ENCODE results near the gene CYP24A1. TPM values are rescaled to one million over a fixed set of nuclear protein-coding genes. Genes with fewer than 3 reads are reported as not detected.

The CYP24A1 gene
- total and polyA plus RNA-seq, 9 donors: 0.15 to 3.7 TPM; not detected in 7

GRCh38 chr20:54118220-54119001, 55.4 kb downstream of the CYP24A1 start:
- DNase-seq: no peak
- no peaks in the 10 kb centered on the region for H3K9me3 ChIP-seq
- WGBS, 3 donors: 78 to 81% (median 78%) methylated on average over 9 of the region's 9 CpGs
- no peak overlapping the region for H3K4me3 ChIP-seq
- intact Hi-C loops (cut with DNase I): no loop called here
- no peaks in the 10 kb centered on the region for H3K27me3 ChIP-seq
- TF ChIP-seq EP300 (IDR thresholded peaks at IDR 0.05): no peak
- TF ChIP-seq POLR2A (IDR thresholded peaks at IDR 0.05): no peak
- TF ChIP-seq CTCF (IDR thresholded peaks at IDR 0.05): no peak
- no peaks in the 10 kb centered on the region for H3K4me1 ChIP-seq (ENCODE audit: insufficient read depth)
- H3K36me3 ChIP-seq: no peaks in the 10 kb centered on the region
- no peak overlapping the region for H3K27ac ChIP-seq

- intact Hi-C loops (cut with DNase I): no loop called here
- no peaks in the 10 kb centered on the region for H3K4me1 ChIP-seq (ENCODE audit: insufficient read depth)
- no peaks in the 10 kb centered on the region for H3K27me3 ChIP-seq
- no peak overlapping the region for H3K4me3 ChIP-seq
- WGBS, 3 donors: 89 to 99% (median 96%) methylated on average over 4 of the region's 4 CpGs
- H3K27ac ChIP-seq: no peak overlapping the region
- H3K9me3 ChIP-seq: no peaks in the 10 kb centered on the region
- no peak for TF ChIP-seq CTCF (IDR thresholded peaks at IDR 0.05)
- TF ChIP-seq POLR2A (IDR thresholded peaks at IDR 0.05): no peak
- TF ChIP-seq EP300 (IDR thresholded peaks at IDR 0.05): no peak
- H3K36me3 ChIP-seq: no peaks in the 10 kb centered on the region
- DNase-seq: no peak
Observed at GRCh38 chr20:54116550-54117235, 57.1 kb downstream of the CYP24A1 start.

DNA sequence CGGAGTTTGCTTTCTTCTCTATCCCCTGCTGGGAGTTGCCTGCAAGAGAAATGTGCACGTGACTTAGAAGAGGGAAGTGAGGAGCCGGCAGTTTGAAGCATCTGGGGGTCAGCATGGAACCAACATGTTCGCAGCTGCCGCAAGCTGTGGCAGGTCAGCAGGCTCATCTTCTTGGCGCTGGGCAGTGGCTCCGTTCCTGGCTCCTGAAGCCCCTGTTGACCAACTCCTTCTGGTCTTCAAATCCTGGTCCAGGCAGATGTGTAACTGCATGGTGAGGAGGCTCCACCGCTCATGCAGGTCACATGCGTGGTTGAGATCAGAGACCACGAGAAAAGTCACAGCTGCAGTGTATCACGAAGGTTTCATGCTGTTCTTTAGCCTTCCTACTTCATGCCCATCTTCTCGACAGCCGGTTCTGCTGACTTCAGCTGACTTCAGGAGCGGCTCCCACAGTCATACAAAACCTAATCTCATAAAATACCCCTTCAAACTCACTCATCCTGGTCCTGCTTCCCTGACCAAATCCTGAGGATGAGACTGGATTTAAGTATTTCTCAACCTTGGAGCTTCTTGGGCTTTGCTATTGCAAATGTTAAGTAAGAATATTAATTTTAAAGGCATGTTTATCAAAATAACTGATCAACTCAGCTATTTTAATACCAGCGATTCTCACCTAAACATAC, 58.5 kb downstream of the CYP24A1 start:
- H3K27ac ChIP-seq: no peak overlapping the region
- WGBS, 3 donors: 70 to 71% (median 70%) methylated on average over 15 of the region's 15 CpGs
- no peaks in the 10 kb centered on the region for H3K27me3 ChIP-seq
- H3K9me3 ChIP-seq: peaks cover 0 to 3% of the 10 kb centered on the region in 2 donors
- intact Hi-C loops (cut with DNase I): no loop called here
- H3K4me3 ChIP-seq: no peak overlapping the region
- H3K4me1 ChIP-seq (ENCODE audit: insufficient read depth): no peaks in the 10 kb centered on the region
- DNase-seq: no peak
- no peak for TF ChIP-seq CTCF (IDR thresholded peaks at IDR 0.05)
- H3K36me3 ChIP-seq: no peaks in the 10 kb centered on the region

DNA sequence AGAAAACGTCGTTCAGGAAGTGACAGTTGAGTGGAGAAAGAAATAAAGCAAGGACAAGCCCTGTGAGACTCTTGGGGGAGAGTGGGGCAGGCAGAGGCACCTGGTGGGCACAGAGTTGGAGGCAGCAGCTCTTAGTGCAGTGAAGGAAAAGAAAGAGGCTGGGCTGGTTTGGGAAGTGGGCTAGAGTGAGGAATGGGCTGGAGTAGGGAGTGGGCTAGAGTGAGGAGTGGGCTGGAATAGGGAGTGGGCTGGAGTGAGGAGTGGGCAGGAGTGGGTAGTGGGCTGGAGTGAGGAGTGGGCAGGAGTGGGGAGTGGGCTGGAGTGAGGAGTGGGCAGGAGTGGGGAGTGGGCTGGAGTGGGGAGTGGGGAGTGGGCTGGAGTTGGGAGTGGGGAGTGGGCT, 59.7 kb downstream of the CYP24A1 start:
- H3K4me1 ChIP-seq (ENCODE audit: insufficient read depth): no peaks in the 10 kb centered on the region
- peaks cover 0 to 3% of the 10 kb centered on the region in 2 donors for H3K9me3 ChIP-seq
- H3K27me3 ChIP-seq: no peaks in the 10 kb centered on the region
- WGBS, 3 donors: 66 to 76% (median 70%) methylated on average over 2 of the region's 2 CpGs
- no peak for DNase-seq
- H3K4me3 ChIP-seq: no peak overlapping the region
- TF ChIP-seq EP300 (IDR thresholded peaks at IDR 0.05) (no peak), POLR2A (IDR thresholded peaks at IDR 0.05) (no peak), CTCF (IDR thresholded peaks at IDR 0.05) (no peak)
- no peak overlapping the region for H3K27ac ChIP-seq
- intact Hi-C loops (cut with DNase I): no loop called here
- H3K36me3 ChIP-seq: no peaks in the 10 kb centered on the region

All from ovary (tissue), 9 donors.